SU-DHL-6 (cell line): ENCODE results near the gene PTPRE.

Experiments
- CTCF ChIP-seq: fragments of 200-600 bp; sonication (generic); IDR thresholded peaks from one replicate; pipeline ENCODE4 v1.5.1; 2017; ENCODE audit warnings: antibody characterized with exemption, mild to moderate bottlenecking, low read length, moderate library complexity; ENCODE audit not compliant: insufficient read depth, poor library complexity, severe bottlenecking
- EZH2phosphoT487 ChIP-seq: fragments of 200-600 bp; sonication (generic), shearing (Covaris generic); conservative IDR thresholded peaks from 2 replicates; pipeline ENCODE4 v1.6.1; 2018; ENCODE audit warnings: mild to moderate bottlenecking, antibody characterized with exemption, low read length, moderate library complexity, mixed read lengths

- TF ChIP-seq CTCF (no peak), EZH2phosphoT487 (no peak)
Measured at GRCh38 chr10:127920306-127921074, 13.6 kb downstream of the PTPRE start.
